ENCODE data around the gene DGUOK.
"Not testable (repeated sequence)": the region's sequence is repeated elsewhere in the genome, so short reads cannot be mapped to it uniquely, and the experiment has no call there.

DGUOK gene

DNA sequence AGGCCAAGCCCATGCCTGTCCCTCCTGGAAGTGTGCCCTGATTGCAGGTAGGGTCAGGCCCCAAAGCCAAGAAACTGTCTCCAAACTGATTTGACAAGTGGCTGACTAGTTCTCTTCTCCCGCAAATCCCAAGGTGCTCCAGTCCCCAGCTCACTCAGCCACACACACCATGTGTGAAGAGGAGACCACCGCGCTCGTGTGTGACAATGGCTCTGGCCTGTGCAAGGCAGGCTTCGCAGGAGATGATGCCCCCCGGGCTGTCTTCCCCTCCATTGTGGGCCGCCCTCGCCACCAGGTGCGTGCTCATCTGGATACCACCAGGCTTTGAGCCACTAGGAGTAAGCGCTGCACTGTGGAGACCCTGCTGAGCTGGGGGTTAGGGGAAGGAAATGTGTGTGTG lies 25.5 kb upstream of the DGUOK start:
- no peak for DNase-seq (ENCODE audit: low spot score)

DNA sequence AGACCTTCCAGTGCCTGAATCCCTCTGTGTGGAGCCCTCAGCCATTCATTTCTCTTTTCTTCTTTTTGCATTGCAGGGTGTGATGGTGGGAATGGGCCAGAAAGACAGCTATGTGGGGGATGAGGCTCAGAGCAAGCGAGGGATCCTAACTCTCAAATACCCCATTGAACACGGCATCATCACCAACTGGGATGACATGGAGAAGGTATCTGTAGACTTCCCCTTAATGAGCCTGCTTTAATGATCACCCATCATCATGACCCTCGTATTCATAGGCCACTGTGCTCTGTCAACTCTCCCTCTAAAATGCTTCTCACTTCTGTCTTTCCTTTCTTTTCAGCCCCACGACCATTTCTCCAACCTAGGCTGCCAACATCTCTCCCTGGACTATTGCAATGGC lies 24.4 kb upstream of the DGUOK start:
- no peak for DNase-seq (ENCODE audit: low spot score)

DNA sequence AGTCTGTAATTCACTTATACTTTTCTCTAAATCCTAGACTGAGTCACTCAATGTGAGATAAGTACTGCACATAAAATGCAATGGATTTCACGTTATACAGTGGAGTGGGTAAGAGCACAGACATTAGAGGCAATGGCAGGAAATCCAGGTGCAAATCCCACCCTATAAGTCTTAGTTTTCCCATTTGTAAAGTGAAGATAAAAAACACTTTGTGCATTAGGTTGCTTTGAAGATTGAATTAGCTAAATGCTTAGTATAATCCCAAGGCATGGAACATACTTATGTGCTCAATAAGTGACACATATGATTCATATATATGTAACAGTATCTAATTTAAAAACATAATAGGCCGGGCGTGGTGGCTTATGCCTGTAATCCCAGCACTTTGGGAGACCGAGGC lies 23.4 kb upstream of the DGUOK start:
- no peak for DNase-seq (ENCODE audit: low spot score)

DNA sequence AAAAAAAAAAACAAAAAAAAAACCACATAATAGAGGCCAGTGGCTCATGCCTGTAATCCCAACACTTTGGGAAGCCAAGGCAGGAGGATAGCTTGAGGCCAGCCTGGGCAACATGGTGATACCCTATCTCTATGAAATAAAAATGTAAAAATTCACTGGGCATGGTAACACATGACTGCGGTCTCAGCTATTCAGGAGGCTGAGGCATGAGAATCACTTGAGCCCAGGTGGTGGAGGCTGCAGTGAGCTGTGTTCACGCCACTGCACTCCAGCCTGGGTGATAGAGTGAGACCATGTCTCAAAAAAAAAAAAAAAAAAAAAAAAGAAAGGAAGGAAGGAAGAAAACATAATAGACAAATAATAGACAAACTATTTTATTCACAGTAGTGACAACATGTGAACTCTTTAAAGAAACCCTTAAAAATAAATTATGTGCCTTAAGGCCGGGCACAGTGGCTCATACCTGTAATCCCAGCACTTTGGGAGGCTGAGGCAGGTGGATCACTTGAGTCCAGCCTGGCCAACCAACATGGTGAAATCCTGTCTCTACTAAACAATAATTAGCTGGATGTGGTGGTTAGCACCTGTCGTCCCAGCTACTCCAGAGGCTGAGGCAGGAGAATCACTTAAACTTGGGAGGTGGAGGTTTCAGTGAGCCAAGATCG lies 22.6 kb upstream of the DGUOK start:
- not testable (repeated sequence) for DNase-seq (ENCODE audit: low spot score)

DNA sequence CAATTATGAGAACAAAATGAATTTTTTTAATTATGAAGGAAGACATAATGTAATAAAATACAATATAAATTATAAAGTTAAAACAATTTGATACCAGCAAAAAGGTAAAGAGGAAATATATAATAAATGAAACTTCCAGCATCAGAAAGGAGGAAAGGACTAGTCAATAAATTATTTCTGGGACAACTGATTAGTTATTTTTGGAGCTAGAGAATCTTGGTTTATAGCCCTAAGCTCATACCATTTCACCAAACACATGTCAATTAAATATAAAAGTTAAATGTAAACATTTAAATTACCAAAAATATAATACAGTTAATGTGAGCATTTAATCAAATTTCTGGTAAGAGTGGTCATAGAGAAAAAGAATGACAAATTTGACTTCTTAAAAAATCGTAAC lies 21.7 kb upstream of the DGUOK start:
- DNase-seq (ENCODE audit: low spot score) = no peak

DNA sequence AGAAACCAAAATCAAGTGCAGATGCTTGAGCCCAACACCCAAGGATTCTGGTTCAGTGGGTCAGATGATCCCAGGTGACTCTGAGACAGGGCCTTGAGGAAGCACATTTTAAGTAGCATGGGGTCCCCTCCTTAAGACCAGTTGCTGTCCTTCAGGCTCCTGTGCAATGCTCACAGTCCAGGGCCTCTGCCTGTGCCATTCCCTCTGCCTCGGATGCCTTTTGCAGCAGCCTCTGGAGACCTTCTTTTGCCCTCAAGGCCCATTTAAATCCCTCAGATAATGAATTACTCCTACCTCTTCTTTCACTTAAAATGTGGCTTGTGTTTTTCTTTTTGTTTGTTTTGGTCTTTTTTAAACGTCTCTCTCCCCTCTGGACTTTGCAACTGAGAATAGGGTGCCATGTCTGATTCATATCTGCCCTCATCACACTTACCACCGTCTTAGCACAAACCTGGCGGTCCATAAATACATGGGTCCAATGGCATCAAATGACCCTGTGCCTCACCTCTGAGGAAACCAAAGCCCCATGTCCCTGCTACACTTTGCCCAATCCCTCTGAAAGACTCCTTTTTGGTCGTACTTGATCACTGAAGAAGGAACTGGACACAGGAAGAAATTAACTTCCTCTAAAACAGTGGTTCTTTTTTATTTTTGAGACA lies 19.7 kb upstream of the DGUOK start:
- no peak for DNase-seq (ENCODE audit: low spot score)

DNA sequence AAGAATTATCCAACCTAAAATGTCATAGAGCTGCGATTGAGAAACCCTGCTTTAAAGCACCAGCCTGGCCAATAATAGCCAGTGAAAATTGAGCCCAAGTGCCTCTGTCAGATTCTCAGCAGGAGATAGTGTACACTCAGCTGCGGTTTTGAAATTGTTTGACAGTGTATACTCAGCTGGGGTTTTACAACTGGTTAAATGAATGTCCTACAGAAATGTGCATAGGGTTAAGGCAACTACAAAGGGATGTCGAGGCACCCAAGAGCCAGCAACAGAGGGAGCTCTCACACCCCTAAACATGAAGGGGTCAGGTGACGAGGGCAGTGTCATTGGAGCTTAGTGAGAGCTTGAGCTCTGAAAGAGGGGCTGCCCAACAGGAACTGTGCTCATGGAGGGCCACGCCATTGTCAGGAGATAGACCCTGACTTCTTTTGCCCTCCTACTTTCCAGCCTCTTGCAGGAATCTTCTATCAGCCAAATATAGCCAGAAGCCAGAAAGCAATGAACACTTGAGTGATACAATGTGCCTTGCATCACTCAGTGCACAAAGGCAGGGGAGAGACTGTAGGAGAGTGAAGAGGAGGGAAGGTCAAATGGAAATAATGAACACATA lies 18.7 kb upstream of the DGUOK start:
- DNase-seq (ENCODE audit: low spot score) = no peak

DNA sequence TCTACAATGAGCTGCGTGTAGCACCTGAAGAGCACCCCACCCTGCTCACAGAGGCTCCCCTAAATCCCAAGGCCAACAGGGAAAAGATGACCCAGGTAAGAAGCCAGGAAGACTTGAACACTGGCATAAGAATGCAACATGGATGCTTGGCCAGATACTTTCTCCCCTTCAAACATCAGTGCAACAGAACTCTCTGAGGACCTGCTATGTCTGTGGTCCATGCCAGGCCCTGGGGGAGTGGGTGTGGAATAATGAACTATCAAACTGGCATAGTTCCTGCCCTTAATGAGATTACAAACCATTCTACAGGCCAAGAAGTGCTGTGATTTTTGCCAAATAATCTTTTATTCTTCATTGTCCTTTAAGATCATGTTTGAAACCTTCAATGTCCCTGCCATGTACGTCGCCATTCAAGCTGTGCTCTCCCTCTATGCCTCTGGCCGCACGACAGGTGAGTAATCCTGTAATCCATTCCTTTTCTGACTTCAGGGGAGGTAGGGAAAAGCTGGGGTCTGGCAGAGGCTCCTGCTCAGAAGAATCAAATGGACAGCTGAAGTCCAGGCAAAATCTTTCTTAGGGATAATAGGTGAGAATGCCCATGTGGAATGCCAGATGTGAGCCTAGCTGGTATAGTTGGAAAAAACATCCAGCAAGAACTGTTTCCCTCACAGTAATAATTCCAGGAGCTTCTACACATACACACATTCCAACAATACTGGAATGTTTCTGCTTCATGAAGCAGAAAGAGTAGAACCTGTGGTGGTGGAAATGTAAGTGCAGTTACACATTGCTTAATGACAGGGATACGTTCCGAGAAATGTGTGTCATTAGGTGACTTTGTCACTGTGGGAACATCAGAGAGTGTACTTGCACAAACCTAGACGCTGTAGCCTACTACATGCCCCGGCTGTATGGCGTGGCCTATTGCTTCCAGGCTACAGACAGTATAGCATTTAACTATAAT lies 17.7 kb upstream of the DGUOK start:
- DNase-seq (ENCODE audit: low spot score) = no peak

DNA sequence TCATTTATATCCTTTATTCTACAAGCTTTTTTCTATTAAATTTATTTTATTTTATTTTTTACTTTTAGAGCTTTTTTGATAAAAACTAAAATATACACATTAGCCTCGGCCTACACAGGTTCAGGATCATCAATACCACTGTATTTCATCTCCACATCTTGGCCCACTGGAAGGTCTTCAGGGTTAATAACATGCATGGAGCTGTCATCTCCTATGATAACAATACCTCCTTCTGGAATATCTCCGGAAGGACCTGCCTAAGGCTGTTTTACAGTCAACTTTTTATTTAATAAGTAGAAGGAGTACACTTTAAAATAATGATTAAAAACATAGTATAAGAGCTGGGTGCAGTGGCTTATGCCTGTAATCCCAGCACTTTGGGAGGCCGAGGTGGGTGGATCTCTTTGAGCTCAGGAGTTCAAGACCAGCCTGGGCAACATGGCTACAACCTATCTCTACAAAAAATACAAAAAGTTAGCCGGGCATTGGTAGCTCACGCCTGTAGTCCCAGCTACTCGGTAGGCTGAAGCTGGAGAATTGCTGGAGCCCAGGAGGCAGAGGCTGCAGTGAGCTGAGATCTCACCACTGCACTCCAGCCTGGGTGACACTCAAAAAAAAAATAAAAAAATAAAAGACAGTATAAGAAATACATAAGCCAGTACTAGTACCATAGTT lies 15.7 kb upstream of the DGUOK start:
- DNase-seq (ENCODE audit: low spot score) = no peak

DNA sequence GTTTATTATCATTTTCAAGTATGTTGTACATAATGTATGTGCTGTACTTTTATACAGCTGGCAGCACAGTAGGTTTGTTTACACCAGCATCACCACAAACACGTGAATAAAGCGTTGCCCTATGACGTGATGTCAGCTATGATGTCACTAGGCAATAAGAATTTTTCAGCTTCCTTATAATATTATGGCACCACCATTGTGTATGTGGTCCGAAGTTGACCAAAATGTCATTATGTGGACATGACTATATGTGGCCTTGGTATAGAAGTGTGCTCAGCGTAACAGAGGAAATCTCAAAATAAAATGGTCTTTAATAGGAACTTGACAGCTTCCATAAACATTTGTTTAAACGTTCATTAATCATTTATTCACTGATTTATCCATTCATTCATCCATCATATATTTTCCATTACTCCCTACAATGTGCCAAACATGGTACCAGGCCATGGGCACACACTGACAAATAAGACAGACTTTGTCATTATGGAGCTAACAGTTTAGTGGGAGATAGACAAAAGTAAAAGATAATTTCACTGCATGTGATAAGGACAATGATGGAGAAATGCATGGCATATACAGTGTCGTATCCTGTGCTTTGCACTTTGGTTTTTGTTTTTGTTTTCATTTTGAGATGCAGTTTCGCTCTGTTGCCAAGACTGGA lies 15.0 kb upstream of the DGUOK start:
- DNase-seq (ENCODE audit: low spot score) = no peak

DNA sequence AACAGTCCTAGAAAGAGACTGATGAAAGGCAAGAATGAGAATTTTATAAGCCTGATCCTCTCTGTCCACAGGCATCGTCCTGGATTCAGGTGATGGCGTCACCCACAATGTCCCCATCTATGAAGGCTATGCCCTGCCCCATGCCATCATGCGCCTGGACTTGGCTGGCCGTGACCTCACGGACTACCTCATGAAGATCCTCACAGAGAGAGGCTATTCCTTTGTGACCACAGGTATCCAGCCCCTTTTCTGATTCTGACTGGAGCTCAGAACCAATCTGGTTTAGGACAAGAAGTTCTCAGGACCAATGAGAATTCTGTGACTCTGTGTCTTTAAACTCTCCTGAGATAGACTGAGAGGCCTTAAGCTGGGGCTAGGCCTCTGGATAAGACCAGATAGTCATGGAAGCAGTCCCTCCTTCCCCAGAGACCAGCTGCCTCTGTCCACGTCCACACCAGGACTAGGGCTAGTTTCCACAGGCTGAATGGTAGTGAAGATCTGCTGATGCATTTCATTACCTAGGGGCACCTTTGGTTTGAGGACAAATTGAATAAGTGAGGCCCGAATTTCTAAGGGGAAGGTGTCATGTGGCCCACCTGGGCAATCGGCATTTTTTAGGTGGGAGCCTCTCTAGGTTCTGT lies 13.1 kb upstream of the DGUOK start:
- no peak for DNase-seq (ENCODE audit: low spot score)

DNA sequence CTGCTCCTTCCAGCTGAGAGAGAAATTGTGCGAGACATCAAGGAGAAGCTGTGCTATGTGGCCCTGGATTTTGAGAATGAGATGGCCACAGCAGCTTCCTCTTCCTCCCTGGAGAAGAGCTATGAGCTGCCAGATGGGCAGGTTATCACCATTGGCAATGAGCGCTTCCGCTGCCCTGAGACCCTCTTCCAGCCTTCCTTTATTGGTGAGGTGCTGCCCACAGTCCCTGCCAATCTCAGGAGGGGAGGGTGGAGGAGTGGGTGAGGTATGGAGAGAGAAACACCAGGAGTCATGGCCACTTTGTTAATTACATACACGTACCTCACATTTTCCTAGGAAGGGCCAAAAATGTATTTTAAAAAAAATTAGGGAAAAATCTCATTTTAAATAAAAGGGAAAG lies 12.0 kb upstream of the DGUOK start:
- DNase-seq (ENCODE audit: low spot score) = no peak

DNA sequence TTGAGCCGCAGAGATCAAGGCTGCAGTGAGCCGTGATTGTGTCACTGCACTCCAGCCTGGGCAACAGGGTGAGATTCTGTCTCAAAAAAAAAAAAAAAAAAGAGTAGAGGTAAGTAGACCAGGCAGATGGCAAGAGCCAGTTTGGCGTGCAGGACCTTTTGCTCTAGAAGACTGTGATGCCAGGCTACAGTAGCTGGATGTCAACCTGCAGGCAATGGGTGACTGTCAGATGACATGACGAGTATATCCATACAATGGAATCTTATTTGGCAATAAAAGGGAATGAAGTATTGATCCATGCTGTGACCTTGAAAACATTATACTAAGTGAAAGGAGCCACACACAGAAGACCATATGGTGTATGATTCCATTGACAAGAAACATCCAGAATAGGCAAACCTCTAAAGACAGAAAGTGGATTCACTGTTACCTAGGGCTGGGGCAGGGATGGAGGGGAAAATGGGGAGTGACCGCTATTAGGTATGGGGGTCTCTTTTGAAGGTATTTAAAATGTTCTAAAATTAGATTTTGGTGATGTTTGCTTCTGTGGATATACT lies 11.2 kb upstream of the DGUOK start:
- DNase-seq (ENCODE audit: low spot score) = no peak

DNA sequence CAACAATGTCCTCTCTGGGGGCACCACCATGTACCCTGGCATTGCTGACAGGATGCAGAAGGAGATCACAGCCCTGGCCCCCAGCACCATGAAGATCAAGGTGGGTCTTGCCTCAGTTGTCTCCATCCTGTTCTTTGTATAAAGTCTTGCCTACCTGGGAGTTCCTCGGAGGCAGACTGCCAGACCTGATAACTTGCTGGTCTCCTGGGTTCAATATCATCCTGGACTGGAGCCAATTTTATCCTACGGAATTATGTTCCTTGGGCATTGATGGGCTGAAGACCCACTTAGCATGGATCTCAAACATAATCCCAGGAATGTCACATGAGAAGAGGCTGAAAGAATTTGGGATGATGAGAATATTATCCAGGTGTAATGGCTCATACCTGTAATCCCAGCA lies 10.0 kb upstream of the DGUOK start:
- DNase-seq (ENCODE audit: low spot score) = no peak

DNA sequence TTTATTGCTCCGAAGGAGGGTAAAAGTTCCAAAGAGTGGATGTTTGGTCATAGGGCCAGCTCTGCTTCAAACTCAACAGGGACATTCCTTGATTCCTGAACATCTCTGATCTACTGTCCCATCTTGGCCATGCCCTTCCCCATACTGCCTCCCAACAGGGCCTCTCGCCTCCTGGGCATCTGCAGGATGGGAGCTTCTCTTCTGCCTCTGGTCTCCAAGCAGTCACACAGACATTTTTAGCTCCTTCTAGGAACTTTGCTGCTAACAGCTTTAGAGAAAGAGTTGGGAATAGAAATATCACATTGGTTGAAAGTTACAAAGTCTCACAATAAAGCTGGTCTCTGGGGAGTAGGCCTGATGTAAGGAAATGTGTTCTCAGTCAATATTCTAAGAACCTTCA lies 9.4 kb upstream of the DGUOK start:
- no peak for DNase-seq (ENCODE audit: low spot score)

DNA sequence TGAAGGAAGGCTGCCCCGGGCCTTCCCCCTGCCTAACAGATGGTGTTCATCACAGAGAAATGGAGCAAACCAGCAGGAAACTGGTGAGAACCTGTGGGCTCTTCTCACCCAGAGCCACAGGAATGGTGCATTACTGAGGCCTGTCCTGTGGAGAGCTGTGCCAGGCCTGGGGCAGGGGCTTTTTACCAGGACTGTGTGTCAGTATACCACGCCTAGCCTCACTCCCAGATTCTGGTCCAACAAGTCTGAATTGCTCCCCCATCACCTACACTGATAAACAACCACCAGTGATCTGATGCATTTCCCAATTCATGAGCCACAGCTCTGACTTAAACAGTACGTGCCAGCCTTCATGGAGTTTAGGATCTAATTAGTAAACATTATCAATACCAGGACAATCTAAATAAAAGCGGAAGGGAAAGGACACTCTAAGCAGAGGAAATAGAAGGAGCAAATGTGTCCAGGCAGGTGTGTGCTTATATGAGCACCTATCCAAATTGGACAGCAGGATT lies 8.9 kb upstream of the DGUOK start:
- DNase-seq (ENCODE audit: low spot score) = no peak

DNA sequence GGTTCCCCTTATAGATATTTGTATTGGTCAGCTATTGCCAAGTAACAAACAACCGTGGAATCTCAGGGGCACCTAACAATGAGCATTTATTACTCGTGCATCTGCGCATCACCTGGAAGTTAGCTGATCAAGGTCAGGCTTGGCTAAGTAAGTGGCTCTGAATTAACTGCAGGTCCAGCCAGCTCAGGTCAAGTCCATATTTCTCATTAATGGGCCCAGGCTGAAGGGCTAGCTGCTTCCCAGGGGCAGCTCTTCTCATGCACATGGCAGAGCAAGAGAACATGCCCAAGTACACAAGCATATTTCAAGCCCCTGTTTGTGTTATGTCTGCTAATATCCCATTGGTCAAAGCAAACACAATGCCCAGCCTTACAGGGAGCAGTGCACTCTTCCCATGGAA lies 7.8 kb upstream of the DGUOK start:
- no peak for DNase-seq (ENCODE audit: low spot score)

DNA sequence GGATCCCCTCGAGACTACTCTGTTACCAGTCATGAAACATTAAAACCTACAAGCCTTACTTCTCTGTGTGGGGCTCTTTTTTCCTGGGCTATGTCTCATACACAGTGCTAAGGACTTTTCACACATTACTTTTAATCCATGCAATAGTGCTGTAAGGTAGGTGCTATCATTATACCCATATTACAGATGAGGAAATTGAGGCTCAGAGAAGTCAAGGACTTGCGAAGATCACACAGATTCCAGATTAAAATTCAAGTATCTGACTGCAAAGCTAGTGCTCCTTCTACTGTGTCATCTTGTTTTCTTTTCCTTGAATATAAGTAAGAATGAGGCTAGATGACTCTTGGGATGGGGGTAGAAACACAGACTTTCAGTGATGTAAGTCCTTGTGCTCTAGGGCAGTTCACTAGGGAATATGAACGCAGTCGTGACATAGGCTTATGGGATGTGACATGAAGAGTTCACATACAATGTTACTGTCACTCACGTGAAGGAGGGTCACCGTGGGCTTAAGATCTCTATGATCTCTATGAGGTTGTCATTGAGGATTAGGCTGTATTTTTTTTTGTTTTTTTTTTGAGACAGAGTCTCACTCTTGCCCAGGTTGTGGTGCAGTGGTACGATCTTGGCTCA lies 7.0 kb upstream of the DGUOK start:
- DNase-seq (ENCODE audit: low spot score) = no peak

DNA sequence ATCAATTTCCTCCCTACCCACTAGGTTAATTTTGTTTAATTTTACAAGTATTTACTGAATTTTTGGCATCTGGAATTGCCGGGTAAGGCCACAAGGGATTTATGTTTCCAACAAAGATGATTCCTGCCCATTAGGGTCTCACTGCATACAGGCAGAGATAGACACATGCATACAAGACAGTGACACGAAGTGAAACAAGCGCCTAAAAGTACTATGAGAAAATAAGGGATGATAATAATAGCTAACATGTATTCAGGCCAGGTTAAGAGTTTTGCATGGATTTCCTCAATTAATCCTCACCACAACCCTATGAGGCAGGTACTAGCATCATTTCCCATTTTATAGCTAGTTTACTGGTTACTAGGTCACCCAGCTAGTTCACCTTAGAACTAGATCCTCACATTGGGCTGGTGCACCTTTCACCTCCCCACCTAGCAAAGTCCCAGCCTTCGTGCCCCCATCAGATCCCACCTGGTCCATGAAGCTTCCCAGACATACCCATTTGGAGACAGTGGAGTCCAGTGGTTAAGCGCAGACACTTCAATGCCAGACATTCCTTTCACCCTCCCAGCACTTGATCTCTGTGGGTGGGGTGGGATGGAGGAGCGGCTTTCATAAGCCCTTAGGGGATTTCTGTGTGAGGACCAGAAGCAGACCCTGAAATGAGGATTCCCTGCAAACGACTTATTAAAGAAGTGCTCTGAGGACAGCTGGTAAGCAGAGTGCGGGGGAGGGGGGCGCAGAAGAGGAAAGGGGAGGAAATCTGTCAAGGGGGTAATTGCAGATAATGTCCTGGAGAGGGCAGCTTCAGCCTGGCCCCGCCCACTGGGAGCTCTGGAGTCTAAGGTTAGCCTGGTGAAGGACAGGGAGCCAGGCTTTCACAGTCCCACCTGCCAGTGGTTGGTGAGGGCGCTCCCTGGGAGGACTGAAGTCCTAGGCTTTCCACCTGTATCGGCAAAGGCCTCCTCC lies 5.8 kb upstream of the DGUOK start:
- DNase-seq (ENCODE audit: low spot score) = no peak
